Fibroblast of gingiva (primary cell): ENCODE data around the gene NAALADL2.
A peak's percentile ranks its signal among the peaks of the same experiment; 100 is the strongest.

Experiments
- DNase-seq: peaks from one replicate; pipeline ENCODE4 v3.0.0-alpha.2; 2011; ENCODE audit warnings: low read depth

NAALADL2 gene

DNA sequence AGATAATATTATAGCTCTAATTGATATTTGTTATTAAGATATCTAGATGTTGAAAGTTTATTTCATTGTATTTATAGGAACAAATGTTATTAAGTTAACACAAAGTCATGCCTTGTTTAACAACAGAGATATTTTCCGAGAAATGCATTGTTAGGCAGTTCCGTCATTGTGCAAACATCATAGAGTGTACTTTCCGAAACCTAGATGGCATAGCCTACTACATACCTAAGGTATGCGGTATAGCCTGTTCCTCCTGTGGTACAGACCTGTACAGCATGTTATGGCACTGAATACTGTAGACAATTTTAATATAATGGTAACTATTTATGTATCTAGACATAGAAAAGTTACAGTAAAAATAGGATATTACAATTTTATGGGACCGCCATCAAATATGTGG lies 114.3 kb downstream of the NAALADL2 start:
- DNase-seq = no peak

DNA sequence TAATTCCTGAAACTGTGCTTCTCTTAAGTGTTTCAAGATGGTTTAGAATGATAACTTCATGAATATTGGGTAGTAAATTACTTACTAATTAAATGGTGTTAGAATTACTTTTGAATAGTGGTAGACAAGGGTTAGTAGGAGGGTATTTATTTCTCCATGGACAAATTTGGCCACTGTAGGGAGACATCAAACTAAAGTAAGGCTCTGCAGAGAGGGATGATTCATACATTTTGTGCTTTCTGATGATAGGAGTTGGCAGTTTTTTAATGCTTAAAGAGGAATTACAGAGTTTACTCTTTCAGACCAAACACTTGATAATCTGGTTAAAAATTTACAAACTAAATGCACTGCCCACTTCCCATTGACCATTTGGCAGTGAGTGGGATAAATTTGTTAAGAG lies 127.6 kb downstream of the NAALADL2 start:
- peak; percentile 10 for DNase-seq

DNA sequence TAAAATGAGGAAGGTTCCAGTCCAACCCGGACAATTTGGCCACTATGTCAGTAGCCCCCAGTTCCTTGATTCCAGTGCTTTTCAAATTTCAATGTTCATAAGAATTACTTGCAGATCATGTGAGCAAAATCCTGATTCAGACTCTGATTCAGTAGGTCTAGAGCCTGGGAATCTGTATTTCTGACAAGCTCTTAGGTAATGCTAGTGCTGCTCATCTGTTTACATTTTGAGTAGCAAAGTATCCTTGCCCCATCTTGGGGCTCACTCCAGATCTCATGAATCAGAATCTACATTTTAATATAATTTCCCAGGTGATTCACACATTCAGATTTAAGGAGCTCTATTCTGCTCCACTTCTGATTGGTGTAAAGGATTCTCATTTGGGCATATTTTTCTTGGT lies 142.0 kb downstream of the NAALADL2 start:
- DNase-seq = peak; percentile 15

DNA sequence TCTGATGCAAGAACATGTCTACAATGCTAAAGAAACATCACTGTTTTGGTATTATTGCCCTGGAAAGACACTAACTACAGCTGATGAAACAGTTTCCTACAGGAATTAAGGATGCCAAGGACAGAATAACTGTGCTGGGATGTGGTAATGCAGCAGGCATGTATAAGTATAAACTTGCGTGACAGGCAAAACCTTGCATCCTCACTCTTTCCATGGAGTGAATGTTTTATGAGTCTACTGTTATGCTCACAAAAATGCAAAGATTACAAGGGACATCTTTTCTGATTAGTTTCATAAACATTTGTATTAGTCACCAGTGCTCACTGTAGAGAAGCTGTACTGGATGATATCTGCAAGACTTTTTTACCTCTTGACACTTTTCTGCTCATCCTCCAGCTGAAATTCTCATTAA lies 143.6 kb downstream of the NAALADL2 start:
- peak; percentile 99 for DNase-seq

DNA sequence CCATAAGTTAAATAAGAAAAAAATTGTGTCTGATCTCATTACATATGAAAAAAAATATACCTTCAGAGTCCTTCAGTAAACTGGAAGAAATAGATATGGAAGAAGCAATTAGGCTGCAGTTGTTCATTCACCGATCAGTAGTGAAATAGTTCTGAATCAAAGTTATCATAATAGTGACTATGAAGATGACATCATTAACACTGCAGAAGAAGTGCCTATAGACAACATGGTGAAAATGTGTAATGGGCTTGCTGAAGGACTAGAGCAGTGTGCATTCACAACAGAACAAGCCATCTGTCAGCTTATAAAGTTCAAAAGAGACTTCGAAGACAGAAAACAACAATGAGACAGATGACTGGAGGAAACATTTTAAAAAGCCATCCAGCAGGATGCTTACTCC lies 144.5 kb downstream of the NAALADL2 start:
- DNase-seq = no peak

DNA sequence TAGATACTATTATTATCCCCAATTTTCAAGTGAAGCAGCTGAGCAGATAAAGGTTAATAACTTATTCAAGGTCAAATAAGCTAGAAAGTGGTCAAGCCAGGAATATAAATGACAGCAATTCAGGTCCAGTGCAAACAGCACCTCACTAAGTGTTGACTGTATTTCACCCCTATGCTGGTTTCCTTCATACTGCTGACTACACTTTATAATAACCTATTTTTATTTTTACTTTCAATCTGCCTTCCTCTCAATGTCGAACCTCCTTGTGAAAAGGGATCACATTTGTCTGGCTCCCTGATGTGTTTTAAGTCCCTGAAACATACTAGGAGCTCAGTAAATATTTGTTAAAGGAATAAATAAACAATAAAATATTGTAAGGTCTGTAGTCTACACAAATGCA lies 146.1 kb downstream of the NAALADL2 start:
- no peak for DNase-seq

DNA sequence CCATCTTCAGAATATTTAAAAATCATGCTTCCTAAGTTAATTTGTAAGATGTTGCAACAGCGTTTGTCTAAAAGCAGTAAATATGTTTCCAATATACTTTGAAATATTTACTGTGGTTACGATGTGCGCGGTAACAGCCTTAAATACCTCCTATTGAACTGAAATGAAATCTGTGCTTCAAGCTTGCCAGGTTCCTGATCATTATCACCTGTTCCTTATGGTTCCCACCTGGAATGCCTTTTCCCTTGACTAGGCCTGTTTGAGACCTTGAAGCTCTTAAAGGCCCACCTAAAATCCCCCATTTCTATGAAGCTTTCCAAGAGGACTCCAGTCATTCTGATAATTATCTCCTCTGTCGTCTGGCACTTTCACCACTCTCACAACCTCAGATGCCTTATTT lies 146.7 kb downstream of the NAALADL2 start:
- DNase-seq = peak; percentile 88

DNA sequence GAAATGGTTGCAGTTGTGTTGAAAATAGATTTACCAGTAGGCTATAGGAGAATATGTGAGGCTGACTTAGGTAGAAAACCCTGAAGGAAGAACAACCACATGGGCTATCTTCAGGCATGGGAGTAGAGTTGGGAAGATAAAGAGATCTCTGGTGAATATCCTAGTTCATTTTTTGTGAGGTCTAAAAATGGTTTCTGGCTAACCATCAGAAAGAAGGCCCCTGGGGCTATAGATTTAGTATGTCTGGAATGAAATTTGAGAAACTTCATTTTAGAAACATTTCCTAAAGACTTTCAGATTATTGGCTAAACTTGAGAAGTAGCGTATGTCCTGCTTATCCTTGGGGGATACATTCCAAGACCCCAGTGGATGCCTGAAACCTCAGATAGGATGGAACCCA lies 148.2 kb downstream of the NAALADL2 start:
- DNase-seq = peak; percentile 8

DNA sequence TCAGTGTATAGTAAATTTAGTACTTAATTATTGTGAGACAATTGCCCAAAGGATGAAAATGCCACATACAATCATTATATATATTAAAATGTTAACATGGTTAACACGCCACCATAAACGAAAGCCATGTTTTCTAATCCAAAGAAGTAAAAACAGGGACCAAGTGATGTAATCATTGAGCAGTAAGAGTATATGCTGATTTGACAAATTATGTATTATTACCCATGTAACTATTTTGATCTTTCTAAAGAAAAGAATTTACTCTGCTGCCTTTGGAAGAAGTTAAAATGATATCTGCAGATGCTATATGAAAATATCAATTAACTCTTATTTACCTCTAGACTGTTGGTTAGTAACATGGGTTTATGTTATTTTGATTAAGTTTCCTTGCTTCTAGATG lies 150.2 kb downstream of the NAALADL2 start:
- DNase-seq = no peak

DNA sequence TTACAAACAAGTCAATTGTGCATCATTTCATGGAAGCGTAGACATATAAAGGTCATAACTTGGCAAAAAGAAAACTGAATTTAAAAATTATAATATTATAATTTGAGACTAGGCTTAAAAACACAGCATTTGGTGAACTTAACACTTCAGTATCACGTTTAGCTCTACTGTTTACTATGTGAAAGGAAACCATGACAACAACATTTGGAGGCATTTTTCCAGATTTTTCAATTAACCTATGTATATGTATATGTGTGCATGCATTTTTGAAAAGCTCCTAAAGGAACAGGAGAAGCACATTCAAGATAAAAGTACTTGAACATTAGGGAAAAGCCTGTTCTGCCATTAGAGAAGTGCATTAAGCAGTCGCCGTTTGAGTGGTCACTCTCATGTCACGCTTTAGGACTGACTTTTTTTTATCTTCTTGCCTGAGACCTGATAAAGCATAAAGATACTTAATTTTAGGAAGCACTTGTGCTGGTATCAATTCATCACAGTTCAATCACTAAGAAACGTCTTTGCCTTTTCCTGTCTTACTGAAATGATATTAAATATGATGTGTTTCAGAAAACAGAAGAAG lies 156.0 kb downstream of the NAALADL2 start:
- no peak for DNase-seq

DNA sequence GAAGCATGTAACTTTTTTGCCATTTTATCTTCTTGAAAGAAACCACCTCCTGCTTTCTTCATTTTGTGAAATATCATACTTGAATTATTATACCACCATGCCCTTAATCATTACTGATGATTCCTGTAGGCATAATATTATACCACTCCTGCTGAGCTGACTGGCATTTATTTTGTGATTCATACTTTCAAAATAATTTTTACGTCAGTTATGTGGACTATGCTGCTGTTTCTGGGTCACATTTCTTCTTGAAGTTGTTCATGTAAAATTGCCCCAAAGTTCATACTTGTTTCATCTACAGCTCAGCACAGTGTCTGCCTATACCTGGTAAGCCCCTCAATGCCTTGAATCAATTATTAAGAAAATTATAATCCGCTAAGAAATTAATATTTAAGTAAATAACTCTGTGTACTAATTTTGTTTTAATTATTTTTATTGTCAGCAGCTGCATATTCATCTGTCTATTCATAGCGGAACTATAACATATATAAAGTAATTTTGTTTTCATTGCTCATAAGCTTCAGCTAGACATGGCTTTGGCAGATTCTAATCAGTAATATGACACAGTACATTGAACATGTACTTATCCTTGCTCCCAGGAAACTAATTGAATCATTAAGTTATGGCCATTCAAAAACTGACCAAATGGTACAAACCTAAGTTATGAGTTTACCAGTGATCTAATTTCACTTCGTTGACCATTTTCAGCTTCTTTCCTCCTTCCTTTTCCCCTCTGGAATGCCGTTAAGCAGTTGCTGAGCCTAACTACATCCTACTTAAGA lies 160.0 kb downstream of the NAALADL2 start:
- DNase-seq = peak; percentile 29

DNA sequence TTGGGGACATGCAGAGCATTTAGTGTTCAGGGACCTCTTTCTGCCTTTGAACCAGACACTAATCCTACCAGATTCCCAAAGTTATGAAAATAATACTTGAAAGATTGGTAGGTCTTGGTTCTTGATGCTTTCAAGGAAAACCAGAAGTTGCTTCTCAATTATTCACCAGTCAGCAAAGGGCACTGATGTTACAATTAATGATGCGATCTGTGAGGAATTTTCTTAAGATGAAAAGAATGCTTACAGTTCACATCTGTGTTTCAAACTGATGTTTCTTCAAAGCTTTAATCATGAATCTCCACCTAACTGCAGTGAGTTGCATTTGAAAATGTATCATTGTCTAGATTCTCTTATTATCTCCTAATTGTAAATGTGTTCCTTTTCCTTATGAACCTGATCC lies 161.0 kb downstream of the NAALADL2 start:
- DNase-seq = peak; percentile 21

DNA sequence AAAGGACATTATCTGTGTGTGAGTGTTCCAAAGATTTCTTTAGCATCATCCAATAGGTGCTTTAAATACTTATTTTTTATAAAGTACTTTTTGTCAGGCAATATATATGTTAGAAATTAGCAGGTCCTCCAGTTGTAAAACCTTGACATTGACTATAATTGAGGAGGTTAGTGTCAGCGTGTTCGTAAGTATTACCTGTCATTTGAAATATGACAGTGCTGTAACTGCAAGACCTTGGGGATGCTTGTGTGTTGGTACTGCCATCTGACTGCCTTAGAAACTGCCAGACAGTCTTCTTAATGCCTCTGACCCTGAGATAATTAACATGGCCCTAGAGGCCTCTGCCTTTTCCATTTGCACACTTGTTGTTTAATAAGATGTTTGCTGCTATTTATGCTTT lies 170.7 kb downstream of the NAALADL2 start:
- no peak for DNase-seq

DNA sequence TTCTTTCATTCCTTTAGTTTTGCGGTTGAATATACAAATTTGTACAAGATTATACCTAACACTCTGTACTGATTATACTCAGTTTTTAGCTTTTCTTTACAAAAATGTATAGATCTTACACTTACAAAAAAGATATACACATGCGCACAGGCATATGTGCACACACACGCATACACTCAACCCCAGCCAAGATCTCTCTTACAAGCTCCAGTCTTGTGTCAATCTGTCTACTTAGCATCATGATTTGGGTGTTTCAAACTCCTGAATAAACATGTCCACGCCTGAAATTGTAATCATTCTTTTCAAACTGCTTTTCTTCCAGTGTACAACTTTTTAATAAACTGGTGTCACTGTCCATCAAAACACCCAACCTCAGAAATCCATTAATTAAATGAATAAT lies 180.7 kb downstream of the NAALADL2 start:
- DNase-seq = no peak

DNA sequence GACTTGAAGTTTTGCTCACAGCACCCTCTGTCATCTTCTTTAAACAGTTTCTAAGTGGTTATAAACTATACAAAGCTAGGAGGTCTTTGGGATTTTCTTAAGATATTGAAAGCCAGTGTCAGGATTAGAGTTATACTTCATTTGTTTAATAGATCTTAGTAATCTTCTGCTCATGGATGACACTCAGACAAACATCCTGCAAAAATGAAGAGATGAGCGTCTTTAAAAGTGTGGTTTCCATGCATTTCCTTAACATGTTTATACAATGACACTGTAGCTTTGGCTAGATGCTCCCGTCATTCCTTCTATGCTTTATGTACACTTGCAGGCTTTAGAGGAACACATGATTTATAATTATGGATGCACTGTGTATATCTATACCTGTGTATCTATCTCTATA lies 182.2 kb downstream of the NAALADL2 start:
- no peak for DNase-seq

DNA sequence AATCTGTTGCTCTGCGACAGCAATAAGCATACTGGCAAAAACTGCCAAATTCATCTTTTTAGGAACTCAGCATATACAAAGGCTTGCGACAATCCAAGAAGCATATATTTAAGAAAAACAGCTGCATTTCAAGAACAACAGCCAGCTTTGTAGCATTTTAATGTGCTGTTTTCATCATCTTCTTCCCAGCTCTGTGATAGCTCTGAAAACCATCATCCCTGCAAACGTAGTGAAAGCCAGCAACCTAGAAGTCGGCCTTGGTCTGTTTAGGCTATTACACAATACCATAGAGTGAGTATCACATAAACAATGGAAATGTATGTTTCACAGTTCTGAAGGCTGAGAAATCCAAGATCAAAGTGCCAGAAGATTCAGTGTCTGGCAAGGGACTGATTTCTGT lies 187.5 kb downstream of the NAALADL2 start:
- no peak for DNase-seq

DNA sequence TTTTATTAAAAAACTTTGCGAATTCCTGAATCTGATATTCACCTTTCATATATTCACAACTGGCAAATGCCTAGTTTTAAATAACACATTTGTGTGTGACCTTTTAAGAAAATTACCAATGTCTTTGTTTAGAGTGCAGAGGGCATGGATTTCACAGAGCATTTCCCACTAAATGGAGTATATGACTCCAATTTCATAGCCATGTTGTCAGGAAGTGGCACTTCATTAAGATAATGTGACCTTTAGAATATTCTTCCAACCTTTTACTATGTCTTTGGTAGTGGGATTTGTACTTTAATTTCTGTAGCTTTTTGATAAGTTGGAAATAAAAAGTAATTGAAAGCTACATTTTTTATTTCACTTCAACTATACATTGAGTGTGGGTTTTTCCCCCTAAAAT lies 188.7 kb downstream of the NAALADL2 start:
- DNase-seq = no peak

DNA sequence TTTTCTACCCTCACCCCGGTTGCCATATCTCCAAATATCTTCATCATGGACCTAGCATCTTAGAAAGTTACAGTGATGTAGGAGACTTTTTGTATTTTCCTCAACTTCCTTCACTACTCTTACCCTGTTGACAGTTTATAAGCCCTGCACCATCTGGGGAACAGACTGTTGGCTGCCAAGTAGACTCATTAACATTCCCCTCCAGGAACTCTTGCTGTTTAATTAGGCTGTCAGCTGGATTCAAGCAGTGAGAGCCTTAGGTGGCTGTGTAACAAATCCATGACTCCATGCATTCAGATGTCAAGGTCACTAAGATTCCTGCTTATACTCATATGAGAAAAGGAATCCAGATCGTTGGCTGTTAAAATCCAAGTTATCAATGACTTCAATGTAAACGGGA lies 198.3 kb downstream of the NAALADL2 start:
- DNase-seq = no peak

DNA sequence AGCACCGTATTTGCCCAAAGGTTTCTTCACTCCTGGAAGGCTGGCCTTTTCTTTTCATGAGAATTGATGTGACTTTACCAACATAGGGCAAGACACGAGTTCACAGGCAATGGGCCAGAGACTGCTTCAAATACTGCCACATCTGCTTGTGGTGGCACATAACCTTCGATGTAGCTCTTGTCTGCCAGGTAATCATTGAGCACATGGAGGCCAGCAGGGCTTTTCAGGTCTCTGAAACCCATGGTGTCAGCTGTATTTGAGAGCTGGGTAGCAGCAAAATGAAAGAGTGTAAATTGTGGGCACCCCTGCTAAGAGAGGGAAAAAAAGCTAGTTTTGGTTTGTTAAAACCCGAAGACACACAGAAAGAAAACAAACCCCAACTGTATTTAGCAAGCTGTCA lies 200.7 kb downstream of the NAALADL2 start:
- no peak for DNase-seq

DNA sequence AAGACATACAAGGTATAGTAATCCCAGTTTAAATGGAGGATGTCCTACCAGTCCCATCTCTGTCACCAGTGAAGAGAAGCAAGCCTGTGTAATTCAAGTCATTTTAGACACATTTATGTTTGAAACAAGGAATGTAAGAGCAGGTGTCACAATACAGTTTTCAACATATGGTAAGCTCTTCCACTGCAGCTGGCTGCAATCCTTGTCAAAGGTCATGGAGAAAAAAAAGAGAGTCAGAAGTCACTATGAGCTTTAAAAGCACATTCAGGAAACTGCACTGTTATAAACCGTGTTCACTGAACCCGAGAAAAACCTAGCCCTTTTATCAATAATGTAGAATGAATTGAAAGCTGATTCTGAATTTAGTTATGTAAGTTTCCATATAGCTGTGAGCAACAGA lies 206.4 kb downstream of the NAALADL2 start:
- peak; percentile 49 for DNase-seq

DNA sequence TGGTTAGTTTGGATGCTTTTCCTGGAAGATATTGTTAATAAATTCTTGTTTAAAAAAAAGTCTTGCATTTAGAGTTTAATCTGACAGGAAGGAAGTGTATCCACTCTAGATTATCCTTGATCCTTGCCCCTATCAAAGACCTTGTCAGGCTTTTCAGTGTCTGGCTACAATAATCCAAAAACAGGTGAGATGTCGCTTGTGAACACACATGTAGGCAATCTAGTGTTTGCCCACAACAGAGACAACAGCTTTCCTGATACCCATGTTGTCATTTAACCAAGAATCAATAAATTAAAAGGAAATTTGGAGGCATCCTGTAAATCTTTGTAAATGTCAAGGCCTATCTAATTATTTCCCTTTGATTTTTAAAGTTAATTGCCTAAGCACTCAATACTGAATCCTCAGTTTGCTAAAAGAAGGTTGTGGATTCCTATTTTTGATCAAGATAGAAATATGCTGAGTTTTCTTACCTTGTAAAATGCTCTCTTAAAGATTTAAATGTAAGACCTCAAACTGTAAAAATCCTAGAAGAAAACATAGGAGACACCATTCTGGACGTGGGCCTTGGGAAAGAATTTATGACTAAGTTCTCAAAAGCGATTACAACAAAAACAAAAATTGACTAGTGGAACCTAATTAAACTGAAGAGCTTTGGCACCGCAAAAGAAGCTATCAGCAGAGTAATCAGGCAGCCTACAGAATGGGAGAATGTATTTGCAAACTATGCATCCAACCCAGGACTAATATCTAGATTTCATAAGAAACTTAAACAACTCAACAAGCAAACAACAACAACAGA lies 207.7 kb downstream of the NAALADL2 start:
- DNase-seq = no peak

DNA sequence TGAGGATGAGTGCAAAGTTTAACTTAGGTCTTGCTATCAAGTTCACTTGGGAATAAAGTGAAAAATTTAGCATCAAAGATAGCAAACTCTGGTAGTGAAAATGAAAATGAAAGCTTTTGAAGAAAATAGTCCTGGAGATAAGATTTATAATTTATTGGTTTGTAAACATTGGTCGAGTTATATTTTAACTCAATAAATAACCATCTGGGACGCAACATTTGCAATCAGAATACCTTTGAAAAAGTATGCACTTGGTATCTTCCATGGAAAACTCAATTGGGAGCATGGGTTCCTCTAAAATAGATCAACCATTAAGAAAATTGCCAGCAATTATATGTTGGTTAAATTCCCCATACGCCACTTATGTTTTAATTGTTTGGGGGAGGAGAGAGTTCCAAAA lies 209.5 kb downstream of the NAALADL2 start:
- no peak for DNase-seq

DNA sequence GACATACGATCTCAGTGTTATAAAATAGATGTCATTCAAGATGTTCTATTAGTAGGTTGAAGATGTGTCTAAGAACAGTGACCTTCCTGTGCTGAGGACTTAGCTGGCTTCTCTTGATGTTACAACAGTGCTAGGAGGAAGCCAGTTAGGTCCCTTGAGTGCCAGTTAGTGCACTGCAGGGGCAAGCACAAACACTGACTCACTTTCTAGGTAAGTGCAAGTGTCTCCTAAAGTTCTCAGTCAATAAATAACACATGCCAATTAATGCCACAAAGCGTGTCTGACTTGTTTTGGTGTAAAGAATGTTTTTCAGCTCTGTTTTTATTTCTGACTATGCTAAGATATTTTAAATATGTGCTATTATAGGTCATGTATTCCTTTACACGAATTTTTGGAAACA lies 211.8 kb downstream of the NAALADL2 start:
- DNase-seq = no peak
